ENCODE data around the gene HRH1. TPM values are rescaled to one million over a fixed set of nuclear protein-coding genes. Genes with fewer than 3 reads are reported as not detected.

Gene HRH1
- total and polyA plus RNA-seq, 4 donors = 2.3 to 8.3 (median 4.6) TPM

DNA sequence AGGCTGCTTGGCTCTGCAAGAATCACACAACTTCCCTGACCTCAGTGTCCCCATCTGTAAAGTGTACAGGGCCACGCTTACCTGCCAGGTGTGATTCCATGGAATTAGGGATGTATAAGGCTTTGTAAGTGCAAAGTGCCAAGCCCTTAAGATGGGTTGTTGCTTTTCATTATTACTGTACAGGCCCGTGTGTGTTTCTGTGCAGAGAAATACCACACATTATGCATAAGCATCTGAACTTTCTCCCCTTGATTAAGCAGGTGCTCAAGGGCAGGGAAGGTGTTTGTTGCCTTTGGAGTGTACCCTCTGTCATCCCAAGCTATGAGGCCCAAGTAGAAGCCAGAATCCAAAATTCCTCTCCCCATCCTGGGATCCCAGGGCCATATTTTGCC is 13.6 kb upstream of the HRH1 start:
- no peaks in the 10 kb centered on the region for H3K9me3 ChIP-seq (ENCODE audit: control insufficient read depth in 4 of 4, insufficient read depth in 3 of 4, low read length in 3 of 4)
- peaks cover 0 to 1% (median 0%) of the 10 kb centered on the region in 5 donors for H3K4me1 ChIP-seq (ENCODE audit: control insufficient read depth in 5 of 5, insufficient read depth in 5 of 5, low read length in 5 of 5)
- peaks cover 0 to 5% (median 0%) of the 10 kb centered on the region in 3 donors for H3K27me3 ChIP-seq (ENCODE audit: control insufficient read depth in 3 of 3, insufficient read depth in 3 of 3, low read length in 2 of 3)
- H3K9ac ChIP-seq (ENCODE audit: insufficient read depth in 1 of 2, low read length in 2 of 2) = no peak overlapping the region
- ATAC-seq (ENCODE audit: insufficient read depth, low FRiP score) = no peak
- TF ChIP-seq, protein P1, sequence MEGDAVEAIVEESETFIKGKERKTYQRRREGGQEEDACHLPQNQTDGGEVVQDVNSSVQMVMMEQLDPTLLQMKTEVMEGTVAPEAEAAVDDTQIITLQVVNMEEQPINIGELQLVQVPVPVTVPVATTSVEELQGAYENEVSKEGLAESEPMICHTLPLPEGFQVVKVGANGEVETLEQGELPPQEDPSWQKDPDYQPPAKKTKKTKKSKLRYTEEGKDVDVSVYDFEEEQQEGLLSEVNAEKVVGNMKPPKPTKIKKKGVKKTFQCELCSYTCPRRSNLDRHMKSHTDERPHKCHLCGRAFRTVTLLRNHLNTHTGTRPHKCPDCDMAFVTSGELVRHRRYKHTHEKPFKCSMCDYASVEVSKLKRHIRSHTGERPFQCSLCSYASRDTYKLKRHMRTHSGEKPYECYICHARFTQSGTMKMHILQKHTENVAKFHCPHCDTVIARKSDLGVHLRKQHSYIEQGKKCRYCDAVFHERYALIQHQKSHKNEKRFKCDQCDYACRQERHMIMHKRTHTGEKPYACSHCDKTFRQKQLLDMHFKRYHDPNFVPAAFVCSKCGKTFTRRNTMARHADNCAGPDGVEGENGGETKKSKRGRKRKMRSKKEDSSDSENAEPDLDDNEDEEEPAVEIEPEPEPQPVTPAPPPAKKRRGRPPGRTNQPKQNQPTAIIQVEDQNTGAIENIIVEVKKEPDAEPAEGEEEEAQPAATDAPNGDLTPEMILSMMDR (IDR thresholded peaks at IDR 0.05; ENCODE audit: control extremely low read depth, extremely low read depth) = no peak
- H3K36me3 ChIP-seq (ENCODE audit: control insufficient read depth in 4 of 4, insufficient read depth in 4 of 4, low read length in 4 of 4) = no peaks in the 10 kb centered on the region
- H3K27ac ChIP-seq (ENCODE audit: low read depth in 1 of 2, low read length in 1 of 2) = no peak overlapping the region
- 28 to 36% methylated on average over 2 of the region's 2 CpGs for whole genome bisulfite sequencing, 2 donors
- no peak for DNase-seq
- no peak overlapping the region for H3K4me3 ChIP-seq

DNA sequence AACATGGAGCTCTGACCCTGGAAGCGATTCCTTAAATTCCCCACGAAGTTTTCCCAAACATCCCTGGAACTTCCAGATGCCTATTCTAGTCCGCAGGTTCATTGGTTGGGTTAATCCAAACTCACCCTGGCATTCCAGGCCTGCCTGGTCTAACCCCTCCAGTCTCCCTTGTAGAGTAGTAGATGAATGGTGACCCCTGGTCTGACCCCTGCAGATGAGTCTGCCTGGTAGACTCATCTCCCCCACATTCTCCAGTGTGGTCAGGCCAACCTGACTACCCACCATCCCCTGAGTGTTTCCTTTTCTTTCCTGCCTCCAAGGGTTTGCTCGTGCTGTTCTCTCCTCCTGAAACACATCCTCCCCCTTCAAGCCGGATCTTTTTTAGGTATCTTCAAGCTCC is 10.8 kb upstream of the HRH1 start:
- DNase-seq (no peak), ATAC-seq (ENCODE audit: insufficient read depth, low FRiP score) (no peak)
- Histone ChIP-seq H3K4me3 (no peak overlapping the region), H3K27me3 (ENCODE audit: control insufficient read depth in 3 of 3, insufficient read depth in 3 of 3, low read length in 2 of 3) (peaks cover 0 to 5% (median 0%) of the 10 kb centered on the region in 3 donors), H3K9me3 (ENCODE audit: control insufficient read depth in 4 of 4, insufficient read depth in 3 of 4, low read length in 3 of 4) (no peaks in the 10 kb centered on the region), H3K36me3 (ENCODE audit: control insufficient read depth in 4 of 4, insufficient read depth in 4 of 4, low read length in 4 of 4) (no peaks in the 10 kb centered on the region), H3K27ac (ENCODE audit: low read depth in 1 of 2, low read length in 1 of 2) (no peak overlapping the region), H3K9ac (ENCODE audit: insufficient read depth in 1 of 2, low read length in 2 of 2) (no peak overlapping the region), H3K4me1 (ENCODE audit: control insufficient read depth in 5 of 5, insufficient read depth in 5 of 5, low read length in 5 of 5) (no peaks in the 10 kb centered on the region)
- WGBS, 2 donors = 95 to 96% methylated on average over 5 of the region's 5 CpGs
- TF ChIP-seq, protein P1 (IDR thresholded peaks at IDR 0.05; ENCODE audit: control extremely low read depth, extremely low read depth) = no peak

DNA sequence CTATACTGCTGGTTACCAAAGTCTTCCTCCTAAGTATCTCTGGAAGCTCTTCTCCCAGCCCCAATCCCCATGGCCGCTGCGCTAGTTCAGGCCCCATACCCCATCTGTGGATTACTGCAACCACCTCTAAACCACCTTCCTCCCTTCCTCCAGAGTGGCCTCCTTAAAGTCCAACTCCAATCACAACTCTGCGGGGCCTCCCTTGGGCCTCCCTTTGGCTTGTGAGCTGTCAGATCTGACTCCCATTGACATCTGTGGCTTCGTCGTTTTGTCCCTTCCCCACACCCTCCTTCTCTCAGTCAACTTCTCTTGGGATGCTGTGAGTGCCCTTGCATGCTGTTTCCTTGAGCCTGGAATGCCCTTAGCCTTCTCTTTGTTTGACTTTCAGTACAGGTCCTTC is 9.3 kb upstream of the HRH1 start:
- H3K36me3 ChIP-seq (ENCODE audit: control insufficient read depth in 4 of 4, insufficient read depth in 4 of 4, low read length in 4 of 4) = no peaks in the 10 kb centered on the region
- ATAC-seq (ENCODE audit: insufficient read depth, low FRiP score) = no peak

More for the DNA sequence above, 9.3 kb upstream of the HRH1 start:
- Histone ChIP-seq H3K4me1 (ENCODE audit: control insufficient read depth in 5 of 5, insufficient read depth in 5 of 5, low read length in 5 of 5) (no peaks in the 10 kb centered on the region), H3K27ac (ENCODE audit: low read depth in 1 of 2, low read length in 1 of 2) (no peak overlapping the region), H3K4me3 (no peak overlapping the region), H3K9me3 (ENCODE audit: control insufficient read depth in 4 of 4, insufficient read depth in 3 of 4, low read length in 3 of 4) (no peaks in the 10 kb centered on the region), H3K27me3 (ENCODE audit: control insufficient read depth in 3 of 3, insufficient read depth in 3 of 3, low read length in 2 of 3) (peaks cover 0 to 8% (median 0%) of the 10 kb centered on the region in 3 donors), H3K9ac (ENCODE audit: insufficient read depth in 1 of 2, low read length in 2 of 2) (no peak overlapping the region)
- WGBS, 2 donors = 82 to 86% methylated on average over 5 of the region's 5 CpGs
- TF ChIP-seq, protein P1 (IDR thresholded peaks at IDR 0.05; ENCODE audit: control extremely low read depth, extremely low read depth) = no peak
- DNase-seq = no peak
